ENCODE results near the gene UBA52. TPM values are rescaled to one million over a fixed set of nuclear protein-coding genes. Genes with fewer than 3 reads are reported as not detected.

The UBA52 gene
- total RNA-seq, 1 donor from 2014 or later = 1,081 TPM

GRCh38 chr19:18608102-18608804 is 36.6 kb downstream of the UBA52 start:
- Mint-ChIP-seq H3K4me3 (no peak overlapping the region), H3K9me3 (no peaks in the 10 kb centered on the region), H3K4me1 (peaks cover 29% of the 10 kb centered on the region), H3K36me3 (ENCODE audit: low read depth) (no peaks in the 10 kb centered on the region), H3K27me3 (ENCODE audit: low read depth) (peaks cover 79% of the 10 kb centered on the region), H3K27ac (ENCODE audit: unreplicated experiment) (no peak overlapping the region)
- DNase-seq (ENCODE audit: low read depth, low spot score) = no peak
- TF ChIP-seq CTCF (conservative IDR thresholded peaks at IDR 0.05) = no peak

GRCh38 chr19:18608805-18609716 is 37.4 kb downstream of the UBA52 start:
- Mint-ChIP-seq H3K27ac (ENCODE audit: unreplicated experiment) (no peak overlapping the region), H3K36me3 (ENCODE audit: low read depth) (no peaks in the 10 kb centered on the region), H3K4me1 (peaks cover 27% of the 10 kb centered on the region), H3K9me3 (no peaks in the 10 kb centered on the region), H3K4me3 (peak overlapping the region; percentile 27), H3K27me3 (ENCODE audit: low read depth) (peaks cover 83% of the 10 kb centered on the region)
- no peak for TF ChIP-seq CTCF (conservative IDR thresholded peaks at IDR 0.05)
- no peak for DNase-seq (ENCODE audit: low read depth, low spot score)

GRCh38 chr19:18609717-18610051 is 38.0 kb downstream of the UBA52 start:
- peaks cover 83% of the 10 kb centered on the region for H3K27me3 Mint-ChIP-seq (ENCODE audit: low read depth)
- H3K27ac Mint-ChIP-seq (ENCODE audit: unreplicated experiment) = no peak overlapping the region
- peaks cover 27% of the 10 kb centered on the region for H3K4me1 Mint-ChIP-seq
- H3K9me3 Mint-ChIP-seq = no peaks in the 10 kb centered on the region
- no peak for TF ChIP-seq CTCF (conservative IDR thresholded peaks at IDR 0.05)
- no peak for DNase-seq (ENCODE audit: low read depth, low spot score)
- H3K36me3 Mint-ChIP-seq (ENCODE audit: low read depth) = no peaks in the 10 kb centered on the region
- peak overlapping the region; percentile 27 for H3K4me3 Mint-ChIP-seq

- Mint-ChIP-seq H3K27ac (ENCODE audit: unreplicated experiment) (no peak overlapping the region), H3K9me3 (no peaks in the 10 kb centered on the region), H3K4me1 (peaks cover 27% of the 10 kb centered on the region), H3K27me3 (ENCODE audit: low read depth) (peaks cover 83% of the 10 kb centered on the region), H3K36me3 (ENCODE audit: low read depth) (no peaks in the 10 kb centered on the region), H3K4me3 (no peak overlapping the region)
- no peak for TF ChIP-seq CTCF (conservative IDR thresholded peaks at IDR 0.05)
- DNase-seq (ENCODE audit: low read depth, low spot score) = no peak
Measured at GRCh38 chr19:18610245-18610555, 38.5 kb downstream of the UBA52 start.

GRCh38 chr19:18610556-18611326 is 39.1 kb downstream of the UBA52 start:
- H3K27ac Mint-ChIP-seq (ENCODE audit: unreplicated experiment) = no peak overlapping the region
- no peak for DNase-seq (ENCODE audit: low read depth, low spot score)
- H3K36me3 Mint-ChIP-seq (ENCODE audit: low read depth) = no peaks in the 10 kb centered on the region
- no peaks in the 10 kb centered on the region for H3K9me3 Mint-ChIP-seq
- H3K4me3 Mint-ChIP-seq = peak overlapping the region; percentile 72
- peaks cover 83% of the 10 kb centered on the region for H3K27me3 Mint-ChIP-seq (ENCODE audit: low read depth)
- TF ChIP-seq CTCF (conservative IDR thresholded peaks at IDR 0.05) = no peak
- peaks cover 23% of the 10 kb centered on the region for H3K4me1 Mint-ChIP-seq
